Endometrium (tissue), 2 donors: Measurements from ENCODE around the gene LONRF2.
A peak's percentile ranks its signal among the peaks of the same experiment; 100 is the strongest.

Source experiments
- FAIRE-seq: peaks from 2 replicates; lab custom pipeline; 2012; peaks lifted over from hg19 to GRCh38; lab: Jason Lieb, UNC
- donor health status: control.
- donor health status: control.

LONRF2 gene

GRCh38 chr2:100236166-100236565, 86.1 kb downstream of the LONRF2 start:
- no peak for FAIRE-seq

DNA sequence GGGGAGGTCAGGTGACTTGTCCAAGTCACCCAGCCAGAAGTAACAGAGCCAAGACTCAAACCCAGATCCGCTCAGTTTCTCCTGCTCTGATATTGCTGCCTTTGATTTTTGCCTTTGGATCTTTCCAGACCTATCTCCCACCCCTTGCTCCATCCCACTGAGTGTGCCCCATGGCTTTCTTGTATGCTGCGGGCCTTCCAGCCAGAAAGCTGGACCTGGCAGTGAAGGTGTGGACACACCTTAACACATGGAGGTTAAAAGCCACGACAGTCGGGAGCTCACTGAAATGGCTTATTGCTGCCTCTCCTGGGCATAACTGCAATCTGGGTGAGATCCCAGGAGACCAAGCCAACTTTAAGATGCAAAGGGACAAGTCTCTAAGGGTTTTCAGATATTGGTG, 86.7 kb downstream of the LONRF2 start:
- no peak for FAIRE-seq

DNA sequence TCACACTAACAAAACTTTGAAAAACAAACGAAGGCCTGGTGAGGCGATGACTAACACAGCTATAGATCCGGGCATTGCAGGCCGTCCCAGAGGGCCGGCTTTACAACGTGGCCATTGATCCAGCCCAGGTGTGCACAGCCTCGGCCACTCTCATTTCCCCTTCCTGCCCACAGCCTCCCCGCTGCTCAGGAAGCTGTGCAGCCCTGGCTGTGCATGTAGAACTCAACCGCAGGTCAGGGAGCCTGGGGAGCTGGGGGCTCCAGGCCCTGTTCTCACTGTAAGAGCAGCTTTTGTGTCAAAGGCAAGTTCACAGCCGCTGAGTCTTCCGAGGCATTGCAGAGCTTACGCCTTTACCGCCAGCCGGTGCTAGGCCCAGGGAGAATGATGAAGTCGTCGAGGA, 87.2 kb downstream of the LONRF2 start:
- no peak for FAIRE-seq

GRCh38 chr2:100234141-100234540, 88.2 kb downstream of the LONRF2 start:
- FAIRE-seq = no peak

DNA sequence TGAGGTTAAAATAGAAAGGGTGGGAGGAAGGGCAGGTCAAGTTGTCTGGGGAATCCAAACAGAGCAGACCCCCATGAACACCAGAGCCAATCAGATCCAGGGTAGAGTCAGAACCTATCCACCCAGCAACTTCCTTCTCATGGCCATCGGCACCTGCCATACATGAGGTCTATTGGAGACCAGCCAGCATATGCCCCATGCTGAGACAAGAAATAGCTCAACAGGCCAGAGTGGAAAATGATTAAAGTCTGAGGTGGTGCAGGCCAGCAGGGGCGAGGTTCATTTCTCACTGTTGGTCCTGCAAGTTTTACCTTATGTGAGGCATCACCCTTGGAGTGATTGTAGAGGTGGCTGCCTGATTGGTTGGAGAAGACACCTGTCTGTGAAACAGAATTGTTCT, 89.2 kb downstream of the LONRF2 start:
- no peak for FAIRE-seq

- FAIRE-seq = no peak
Measured at GRCh38 chr2:100230754-100231153, 91.5 kb downstream of the LONRF2 start.

DNA sequence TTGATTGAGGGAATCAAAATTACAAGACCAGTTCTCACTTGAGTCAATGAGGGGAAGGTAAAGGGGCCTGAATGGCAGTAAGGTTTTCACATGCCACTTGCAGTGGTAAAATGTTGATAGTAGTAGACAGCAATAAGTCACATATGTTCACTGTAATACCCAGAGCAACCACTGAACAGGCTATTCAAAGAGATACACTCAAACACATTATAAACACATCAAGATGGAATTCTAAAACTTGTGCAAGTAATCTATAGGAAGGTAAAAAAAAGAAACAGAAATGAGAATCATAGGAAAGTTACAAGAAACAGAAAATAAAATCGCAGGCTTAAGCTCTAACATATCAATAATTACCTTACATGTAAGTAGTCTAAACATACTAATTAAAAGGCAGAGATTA, 93.3 kb downstream of the LONRF2 start:
- FAIRE-seq = no peak

- FAIRE-seq = no peak
Measured at GRCh38 chr2:100228415-100228814, 93.9 kb downstream of the LONRF2 start.

GRCh38 chr2:100224988-100225710, 97.2 kb downstream of the LONRF2 start:
- peak; percentile 86 for FAIRE-seq

- FAIRE-seq = no peak
Measured at GRCh38 chr2:100223502-100223901, 98.8 kb downstream of the LONRF2 start.
